Measurements from ENCODE around the gene TBC1D22A.

The TBC1D22A gene

DNA sequence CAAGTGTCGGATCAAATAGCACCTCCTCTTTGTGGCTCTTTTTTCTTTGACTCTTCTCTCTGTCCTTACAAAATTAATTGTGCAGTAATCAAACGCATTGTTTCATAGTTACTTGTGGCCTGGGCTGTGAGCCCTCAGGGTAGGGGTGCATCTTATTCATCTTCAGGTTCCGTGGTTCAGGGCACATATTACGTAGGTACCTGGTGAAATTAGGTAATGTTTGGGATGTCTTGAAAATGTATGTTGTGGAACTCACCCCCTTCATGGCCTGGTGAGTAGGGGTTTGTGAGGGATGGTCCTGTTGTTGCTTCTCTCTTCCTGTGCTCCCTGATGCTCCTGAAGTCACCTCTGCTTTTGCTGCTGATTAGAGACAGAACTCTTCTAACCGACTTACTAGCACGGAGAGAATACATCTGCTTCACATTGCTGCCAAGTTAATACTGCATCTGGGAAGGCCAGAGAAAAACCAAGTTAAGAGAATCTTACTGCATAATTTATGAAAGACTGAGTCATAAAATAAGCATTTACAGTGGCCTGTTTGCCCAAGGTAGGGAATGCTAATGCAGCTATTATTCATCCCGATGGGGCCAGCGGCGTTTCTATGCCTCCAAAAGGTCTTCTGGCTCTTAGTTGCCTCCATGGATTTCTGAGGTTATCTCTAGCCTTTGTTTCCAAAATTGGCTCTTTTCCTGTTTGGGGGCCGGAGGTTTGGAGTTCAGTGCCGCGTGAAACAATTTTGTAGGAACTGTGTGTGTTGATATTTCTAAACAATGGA, 66.9 kb downstream of the TBC1D22A start:
- Histone ChIP-seq H3K9me3 (replicated peaks; ENCODE audit: insufficient read depth, low read length) (no peaks in the 10 kb centered on the region), H3K9me2 (replicated peaks; ENCODE audit: insufficient read depth, low read length) (no peaks in the 10 kb centered on the region), H4K20me1 (ENCODE audit: insufficient read depth, low read length) (no peaks in the 10 kb centered on the region), H3K4me3 (ENCODE audit: low read length) (no peak overlapping the region), H3K27ac (ENCODE audit: low read length) (no peak overlapping the region), H3F3A (ENCODE audit: insufficient read depth, low read length) (no peaks in the 10 kb centered on the region), H3K4me1 (ENCODE audit: low read length) (no peaks in the 10 kb centered on the region), H2AFZ (ENCODE audit: low read length) (no peak overlapping the region), H3K27me3 (replicated peaks; ENCODE audit: insufficient read depth, low read length) (no peaks in the 10 kb centered on the region), H3K9ac (ENCODE audit: low read length) (no peak overlapping the region), H3K36me3 (replicated peaks; ENCODE audit: insufficient read depth, low read length) (no peaks in the 10 kb centered on the region), H3K79me2 (ENCODE audit: low read length) (peaks cover 50% of the 10 kb centered on the region), H3K4me2 (ENCODE audit: low read depth, low read length) (no peak overlapping the region)
- TF ChIP-seq EZH2phosphoT487 (IDR thresholded peaks at IDR 0.05; ENCODE audit: low read length) = no peak
- TF ChIP-seq, protein P1, sequence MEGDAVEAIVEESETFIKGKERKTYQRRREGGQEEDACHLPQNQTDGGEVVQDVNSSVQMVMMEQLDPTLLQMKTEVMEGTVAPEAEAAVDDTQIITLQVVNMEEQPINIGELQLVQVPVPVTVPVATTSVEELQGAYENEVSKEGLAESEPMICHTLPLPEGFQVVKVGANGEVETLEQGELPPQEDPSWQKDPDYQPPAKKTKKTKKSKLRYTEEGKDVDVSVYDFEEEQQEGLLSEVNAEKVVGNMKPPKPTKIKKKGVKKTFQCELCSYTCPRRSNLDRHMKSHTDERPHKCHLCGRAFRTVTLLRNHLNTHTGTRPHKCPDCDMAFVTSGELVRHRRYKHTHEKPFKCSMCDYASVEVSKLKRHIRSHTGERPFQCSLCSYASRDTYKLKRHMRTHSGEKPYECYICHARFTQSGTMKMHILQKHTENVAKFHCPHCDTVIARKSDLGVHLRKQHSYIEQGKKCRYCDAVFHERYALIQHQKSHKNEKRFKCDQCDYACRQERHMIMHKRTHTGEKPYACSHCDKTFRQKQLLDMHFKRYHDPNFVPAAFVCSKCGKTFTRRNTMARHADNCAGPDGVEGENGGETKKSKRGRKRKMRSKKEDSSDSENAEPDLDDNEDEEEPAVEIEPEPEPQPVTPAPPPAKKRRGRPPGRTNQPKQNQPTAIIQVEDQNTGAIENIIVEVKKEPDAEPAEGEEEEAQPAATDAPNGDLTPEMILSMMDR (IDR thresholded peaks at IDR 0.05; ENCODE audit: low read length) = no peak
- no peak for TF ChIP-seq EZH2 (optimal IDR thresholded peaks at IDR 0.05; ENCODE audit: low read depth, low read length)
- no peak for DNase-seq

DNA sequence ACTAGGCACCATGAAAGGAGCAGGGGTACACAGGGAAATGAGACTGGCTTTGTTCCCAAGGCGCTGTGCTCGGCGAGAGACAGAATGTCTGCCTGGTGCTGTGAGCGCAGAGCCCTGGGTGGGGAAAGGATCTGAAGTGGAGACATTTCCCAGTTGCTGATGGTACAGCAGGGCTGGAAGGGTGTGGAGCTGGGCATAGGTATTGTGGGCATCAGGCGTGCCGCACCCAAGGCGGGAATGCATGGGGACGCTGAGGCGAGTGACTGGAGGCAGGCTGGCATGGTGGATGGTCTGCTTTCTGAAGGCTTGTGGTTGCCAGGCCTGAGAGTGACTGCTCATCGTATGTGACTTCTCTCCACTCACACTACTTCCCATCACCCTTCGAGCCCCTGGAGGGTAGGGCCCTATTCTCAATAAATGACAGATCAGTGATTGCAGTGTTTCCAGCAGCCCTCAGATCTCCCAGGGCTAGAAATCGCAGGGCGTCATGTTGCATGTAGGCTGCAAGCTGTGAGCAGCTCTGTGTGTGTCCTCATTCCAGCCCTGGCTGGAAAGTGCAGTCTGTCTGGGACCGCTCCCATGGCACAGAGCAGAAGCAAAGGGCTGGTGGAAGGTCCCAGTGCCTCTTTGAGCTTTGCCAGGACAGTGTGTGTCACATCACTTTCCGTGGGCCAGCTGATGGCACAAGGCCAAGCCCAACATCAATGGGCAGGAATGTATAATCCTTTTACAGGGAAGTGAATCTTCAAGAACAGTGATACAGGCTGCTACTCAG, 67.7 kb downstream of the TBC1D22A start:
- Histone ChIP-seq H3K9ac (ENCODE audit: low read length) (no peak overlapping the region), H3K9me3 (replicated peaks; ENCODE audit: insufficient read depth, low read length) (no peaks in the 10 kb centered on the region), H3K36me3 (replicated peaks; ENCODE audit: insufficient read depth, low read length) (no peaks in the 10 kb centered on the region), H3F3A (ENCODE audit: insufficient read depth, low read length) (no peaks in the 10 kb centered on the region), H3K4me1 (ENCODE audit: low read length) (no peaks in the 10 kb centered on the region), H3K27me3 (replicated peaks; ENCODE audit: insufficient read depth, low read length) (no peaks in the 10 kb centered on the region), H3K79me2 (ENCODE audit: low read length) (peaks cover 42% of the 10 kb centered on the region), H3K27ac (ENCODE audit: low read length) (no peak overlapping the region), H4K20me1 (ENCODE audit: insufficient read depth, low read length) (no peaks in the 10 kb centered on the region), H3K4me3 (ENCODE audit: low read length) (no peak overlapping the region), H2AFZ (ENCODE audit: low read length) (no peak overlapping the region), H3K4me2 (ENCODE audit: low read depth, low read length) (no peak overlapping the region), H3K9me2 (replicated peaks; ENCODE audit: insufficient read depth, low read length) (no peaks in the 10 kb centered on the region)
- no peak for TF ChIP-seq EZH2 (optimal IDR thresholded peaks at IDR 0.05; ENCODE audit: low read depth, low read length)
- TF ChIP-seq, protein P1 (IDR thresholded peaks at IDR 0.05; ENCODE audit: low read length) = no peak
- TF ChIP-seq EZH2phosphoT487 (IDR thresholded peaks at IDR 0.05; ENCODE audit: low read length) = no peak
- no peak for DNase-seq

DNA sequence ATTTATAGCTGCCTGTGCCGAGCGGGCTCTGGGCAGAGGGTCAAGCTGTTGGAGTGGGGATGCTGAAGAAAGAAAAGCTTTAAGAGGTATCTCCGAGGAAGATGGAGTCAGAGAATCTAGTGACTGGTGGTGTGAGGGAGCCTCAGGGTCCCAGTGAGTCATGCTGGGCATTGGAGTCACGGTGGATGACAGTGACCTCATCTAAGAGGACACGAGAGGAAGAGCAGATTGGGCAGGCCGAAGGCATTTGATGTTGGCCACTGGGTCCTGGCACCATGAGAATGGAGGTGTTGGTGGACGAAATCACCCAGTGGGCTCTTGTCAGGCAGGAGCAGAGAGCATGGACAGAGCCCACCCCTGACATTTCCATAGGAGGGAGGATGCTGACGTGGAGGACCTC, 68.4 kb downstream of the TBC1D22A start:
- DNase-seq = no peak
- H2AFZ ChIP-seq (ENCODE audit: low read length) = no peak overlapping the region
- peaks cover 41% of the 10 kb centered on the region for H3K79me2 ChIP-seq (ENCODE audit: low read length)
- no peak overlapping the region for H3K4me3 ChIP-seq (ENCODE audit: low read length)
- H3K9me2 ChIP-seq (replicated peaks; ENCODE audit: insufficient read depth, low read length) = no peaks in the 10 kb centered on the region
- H3K27me3 ChIP-seq (replicated peaks; ENCODE audit: insufficient read depth, low read length) = no peaks in the 10 kb centered on the region
- H4K20me1 ChIP-seq (ENCODE audit: insufficient read depth, low read length) = no peaks in the 10 kb centered on the region
- no peak overlapping the region for H3K9ac ChIP-seq (ENCODE audit: low read length)
- no peak overlapping the region for H3K4me2 ChIP-seq (ENCODE audit: low read depth, low read length)
- no peaks in the 10 kb centered on the region for H3K36me3 ChIP-seq (replicated peaks; ENCODE audit: insufficient read depth, low read length)
- no peak overlapping the region for H3K27ac ChIP-seq (ENCODE audit: low read length)
- H3K9me3 ChIP-seq (replicated peaks; ENCODE audit: insufficient read depth, low read length) = no peaks in the 10 kb centered on the region
- no peaks in the 10 kb centered on the region for H3F3A ChIP-seq (ENCODE audit: insufficient read depth, low read length)
- TF ChIP-seq, protein P1 (IDR thresholded peaks at IDR 0.05; ENCODE audit: low read length) = no peak
- TF ChIP-seq EZH2phosphoT487 (IDR thresholded peaks at IDR 0.05; ENCODE audit: low read length) = no peak
- no peak for TF ChIP-seq EZH2 (optimal IDR thresholded peaks at IDR 0.05; ENCODE audit: low read depth, low read length)
- no peaks in the 10 kb centered on the region for H3K4me1 ChIP-seq (ENCODE audit: low read length)
